ENCODE data around the gene TJP2. TPM values are rescaled to one million over a fixed set of nuclear protein-coding genes. Genes with fewer than 3 reads are reported as not detected.

TJP2 gene
- total and polyA plus RNA-seq, 2 of the 4 experiments (the other 2 are of a cell fraction): 38.3 to 49.3 TPM

GRCh38 chr9:69132361-69132760 lies 41.7 kb upstream of the TJP2 start:
- Histone ChIP-seq H3K4me3 (ENCODE audit: insufficient read depth, low read depth, low read length) (no peak overlapping the region), H2BK20ac (ENCODE audit: low read depth, low read length) (no peak overlapping the region), H3K27ac (ENCODE audit: insufficient read depth, low read length) (no peak overlapping the region), H3K4me1 (ENCODE audit: control insufficient read depth, insufficient read depth, low read length) (peaks cover 17% of the 10 kb centered on the region), H2AFZ (replicated peaks; ENCODE audit: low read length, poor library complexity) (no peak overlapping the region), H2BK120ac (ENCODE audit: low read depth, low read length) (peak overlapping the region; percentile 44), H3K79me1 (ENCODE audit: low read depth in 1 of 2, low read length in 2 of 2) (peaks cover 19 to 62% of the 10 kb centered on the region in 2 experiments; a peak in 3 of 4 replicates), H2AK9ac (replicated peaks; ENCODE audit: low read depth, low read length, poor library complexity) (peak overlapping the region; percentile 2), H2BK5ac (ENCODE audit: low read depth, low read length, poor library complexity, severe bottlenecking) (no peak overlapping the region), H4K91ac (ENCODE audit: insufficient read depth, low read depth, low read length) (no peak overlapping the region), H4K8ac (ENCODE audit: low read depth in 2 of 2, low read length in 2 of 2) (no peak overlapping the region), H3K18ac (ENCODE audit: low read depth, low read length) (peak overlapping the region; percentile 36; the same call in 1 of the 2 replicates), H4K5ac (ENCODE audit: low read depth, low read length) (no peak overlapping the region), H3K4me2 (ENCODE audit: low read depth, low read length) (peak overlapping the region; percentile 7; the same call in 1 of the 2 replicates), H4K20me1 (ENCODE audit: insufficient read depth, low read length) (peaks cover 17% of the 10 kb centered on the region), H3K4ac (ENCODE audit: low read depth, low read length) (peak overlapping the region; percentile 41), H2BK15ac (ENCODE audit: low read depth, low read length) (no peak overlapping the region), H2AK5ac (ENCODE audit: low read depth, low read length) (peak overlapping the region; percentile 25; the same call in 1 of the 2 replicates), H3K9me1 (ENCODE audit: insufficient read depth, low read length) (peaks cover 30% of the 10 kb centered on the region), H3K23ac (ENCODE audit: low read depth, low read length) (0 out of 2 replicates have a peak overlapping the region, but pooled peaks have one; percentile 55), H3K56ac (ENCODE audit: extremely low read depth, insufficient read depth, low read length) (no peak overlapping the region), H3K36me3 (ENCODE audit: control insufficient read depth, insufficient read depth, low read length) (no peaks in the 10 kb centered on the region), H3K9ac (ENCODE audit: low read depth, low read length) (no peak overlapping the region), H3K9me3 (ENCODE audit: control insufficient read depth, insufficient read depth, low read length) (no peaks in the 10 kb centered on the region), H3K14ac (replicated peaks; ENCODE audit: low read depth, low read length) (no peak overlapping the region; the same call in 1 of the 2 replicates), H3K27me3 (ENCODE audit: control insufficient read depth, insufficient read depth, low read length) (no peaks in the 10 kb centered on the region)
- TF ChIP-seq USF2 (IDR thresholded peaks at IDR 0.05; ENCODE audit: low read depth, low read length) (no peak), MAZ (IDR thresholded peaks at IDR 0.05; ENCODE audit: borderline replicate concordance, low read depth, low read length) (no peak), CEBPB (IDR thresholded peaks at IDR 0.05; ENCODE audit: low read depth, low read length) (no peak), MAFK (IDR thresholded peaks at IDR 0.05; ENCODE audit: low read depth, low read length) (no peak), BHLHE40 (IDR thresholded peaks at IDR 0.05; ENCODE audit: low read depth, low read length) (no peak)
- BruUV-seq (replicated peaks): no TSS peak
- ChIA-PET POLR2A (ENCODE audit: unreplicated experiment) (no interaction called here), CTCF (no interaction called here)
- DNase-seq (no peak), ATAC-seq (ENCODE audit: low read depth) (no peak)
- no CpG with 5 or more reads among the region's 4 CpGs for WGBS, 2 experiments (ENCODE audit: extremely low coverage in 2 of 2, insufficient read length in 1 of 2)
- intact Hi-C loops (cut with micrococcal nuclease) (loop anchor here (5.0 kb wide), 1 partner anchor 50 kb away; no protein-coding TSS in a partner anchor), dilution Hi-C loops (cut with HindIII; ENCODE audit: low sequenced_read_pairs, unreplicated experiment) (no loop called here), in situ Hi-C loops (cut with MboI; ENCODE audit: low sequenced_read_pairs) (no loop called here)
